Activated T-cell treated with anti-CD3 and anti-CD28 coated beads, Interleukin-2, amount 50 U/mL, for 4 hours (primary cell): ENCODE data around the gene HAPLN1. TPM values are rescaled to one million over a fixed set of nuclear protein-coding genes. Genes with fewer than 3 reads are reported as not detected.

Experiments used
- ATAC-seq, 2 donors: fragments of 200-7000 bp; cut with Tn5 transposase; one replicate each; pipeline ENCODE4 v1.10.0; 2021
- DNase-seq: peaks from one replicate; pipeline ENCODE4 v3.0.0-alpha.2; 2020
- H3K27me3 Mint-ChIP-seq: one replicate; pipeline ENCODE4 v1.8.0; 2021; ENCODE audit warnings: low read depth, mixed read lengths
- H3K36me3 Mint-ChIP-seq: one replicate; pipeline ENCODE4 v1.8.0; 2022; ENCODE audit warnings: mixed read lengths; ENCODE audit not compliant: insufficient read depth
- H3K4me1 Mint-ChIP-seq: one replicate; pipeline ENCODE4 v1.8.0; 2021; ENCODE audit warnings: low read depth, mixed read lengths
- H3K4me3 Mint-ChIP-seq: one replicate; pipeline ENCODE4 v1.8.0; 2021; ENCODE audit warnings: mild to moderate bottlenecking, moderate library complexity, mixed read lengths
- H3K9me3 Mint-ChIP-seq: one replicate; pipeline ENCODE4 v1.8.0; 2021; ENCODE audit warnings: mixed read lengths
- total RNA-seq, 3 donors: library from RNA; stranded (reverse); gene quantifications; one replicate each; pipeline ENCODE4 v1.2.1, GENCODE V29; 2021

HAPLN1 gene
- total RNA-seq, 3 donors from 2014 or later = not detected

GRCh38 chr5:83701886-83702285 lies 18.8 kb downstream of the HAPLN1 start:
- H3K36me3 Mint-ChIP-seq = no peaks in the 10 kb centered on the region
- ATAC-seq (no peak), DNase-seq (no peak)
- H3K4me1 Mint-ChIP-seq = no peaks in the 10 kb centered on the region
- H3K4me3 Mint-ChIP-seq = no peak overlapping the region
- H3K27me3 Mint-ChIP-seq = peaks cover 12% of the 10 kb centered on the region
- H3K9me3 Mint-ChIP-seq = no peaks in the 10 kb centered on the region

GRCh38 chr5:83689881-83690280 lies 30.8 kb downstream of the HAPLN1 start:
- ATAC-seq = no peak
- Mint-ChIP-seq H3K36me3 (no peaks in the 10 kb centered on the region), H3K4me1 (no peaks in the 10 kb centered on the region), H3K4me3 (no peak overlapping the region), H3K27me3 (peaks cover 5% of the 10 kb centered on the region), H3K9me3 (no peaks in the 10 kb centered on the region)
- no peak for DNase-seq

DNA sequence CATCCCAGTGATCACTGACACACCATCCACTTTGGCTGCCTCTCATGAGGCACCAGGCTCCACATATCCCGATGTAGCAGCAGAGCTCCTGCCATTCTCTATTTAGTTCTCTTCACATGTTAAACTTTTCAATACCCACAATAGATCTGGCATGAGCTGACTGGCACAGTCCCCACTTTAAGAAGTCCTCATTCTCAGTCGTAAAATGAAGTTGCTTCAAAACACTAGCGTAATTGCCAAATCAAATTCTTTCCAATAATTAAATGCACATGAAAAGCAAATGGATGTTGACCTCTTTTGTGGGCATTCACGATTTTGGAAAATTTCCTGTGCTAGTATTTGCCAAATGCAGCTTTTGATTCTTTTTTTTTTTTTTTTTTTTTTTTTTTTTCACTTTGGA lies 32.4 kb downstream of the HAPLN1 start:
- no peak for DNase-seq
- H3K4me1 Mint-ChIP-seq = no peaks in the 10 kb centered on the region
- H3K4me3 Mint-ChIP-seq = no peak overlapping the region
- no peaks in the 10 kb centered on the region for H3K36me3 Mint-ChIP-seq
- peaks cover 5% of the 10 kb centered on the region for H3K27me3 Mint-ChIP-seq
- ATAC-seq = no peak
- no peaks in the 10 kb centered on the region for H3K9me3 Mint-ChIP-seq

DNA sequence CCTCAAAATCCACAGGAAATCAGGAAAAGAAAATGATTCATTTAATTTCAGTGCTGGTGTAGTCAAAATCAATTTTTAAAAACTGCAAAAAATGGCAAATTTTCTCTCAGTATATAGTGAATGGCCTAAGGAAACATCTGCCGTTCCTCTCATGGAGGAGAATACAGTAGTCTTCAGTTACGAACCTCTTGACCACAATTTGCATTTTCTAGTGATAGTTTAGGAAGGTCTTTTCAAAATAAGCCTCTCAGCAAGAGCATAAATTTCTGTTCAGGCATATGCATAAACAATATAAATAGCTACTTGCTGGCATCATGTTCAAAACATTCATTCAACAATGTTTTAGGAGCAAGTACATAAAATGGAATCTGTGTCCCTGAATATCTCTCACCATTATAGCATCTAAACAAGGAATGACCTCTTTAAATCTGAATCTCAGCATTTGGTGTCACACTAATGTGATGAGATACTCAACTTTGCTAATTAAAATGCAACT lies 33.5 kb downstream of the HAPLN1 start:
- no peak for DNase-seq
- ATAC-seq = no peak
- Mint-ChIP-seq H3K9me3 (no peaks in the 10 kb centered on the region), H3K36me3 (no peaks in the 10 kb centered on the region), H3K27me3 (peaks cover 5% of the 10 kb centered on the region), H3K4me3 (no peak overlapping the region), H3K4me1 (no peaks in the 10 kb centered on the region)

GRCh38 chr5:83686251-83686650 lies 34.4 kb downstream of the HAPLN1 start:
- no peak for ATAC-seq
- no peak for DNase-seq
- H3K36me3 Mint-ChIP-seq = no peaks in the 10 kb centered on the region
- H3K4me3 Mint-ChIP-seq = no peak overlapping the region
- no peaks in the 10 kb centered on the region for H3K4me1 Mint-ChIP-seq
- peaks cover 3% of the 10 kb centered on the region for H3K27me3 Mint-ChIP-seq
- no peaks in the 10 kb centered on the region for H3K9me3 Mint-ChIP-seq

DNA sequence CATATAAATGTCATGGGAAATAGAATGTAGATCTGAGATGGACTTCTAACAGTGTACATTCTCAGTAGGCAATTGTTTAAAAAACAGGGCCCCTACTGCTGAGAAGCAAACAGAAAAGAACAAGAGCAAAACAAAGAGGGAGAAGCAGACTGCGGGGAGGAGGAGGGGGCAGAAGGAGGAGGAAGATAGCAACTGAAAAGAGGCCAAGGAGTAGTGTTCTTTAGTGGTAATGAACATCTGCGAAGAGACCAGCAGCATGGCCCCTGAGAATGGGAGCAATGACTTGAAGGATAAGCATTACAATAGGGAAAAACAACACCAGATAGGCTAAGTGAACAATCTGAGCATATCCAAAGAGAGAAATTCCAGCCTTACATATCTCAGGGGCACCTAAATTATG lies 36.8 kb downstream of the HAPLN1 start:
- ATAC-seq (no peak), DNase-seq (no peak)
- no peaks in the 10 kb centered on the region for H3K27me3 Mint-ChIP-seq
- H3K4me3 Mint-ChIP-seq = no peak overlapping the region
- H3K4me1 Mint-ChIP-seq = no peaks in the 10 kb centered on the region
- no peaks in the 10 kb centered on the region for H3K9me3 Mint-ChIP-seq
- H3K36me3 Mint-ChIP-seq = no peaks in the 10 kb centered on the region

GRCh38 chr5:83672646-83673045 lies 48.0 kb downstream of the HAPLN1 start:
- Mint-ChIP-seq H3K9me3 (peaks cover 3% of the 10 kb centered on the region), H3K27me3 (no peaks in the 10 kb centered on the region), H3K4me1 (no peaks in the 10 kb centered on the region)

GRCh38 chr5:83672158-83672557 lies 48.5 kb downstream of the HAPLN1 start:
- ATAC-seq = no peak
- no peaks in the 10 kb centered on the region for H3K27me3 Mint-ChIP-seq

More at GRCh38 chr5:83672646-83673045, 48.0 kb downstream of the HAPLN1 start:
- no peak overlapping the region for H3K4me3 Mint-ChIP-seq
- ATAC-seq (no peak), DNase-seq (no peak)
- H3K36me3 Mint-ChIP-seq = no peaks in the 10 kb centered on the region

DNA sequence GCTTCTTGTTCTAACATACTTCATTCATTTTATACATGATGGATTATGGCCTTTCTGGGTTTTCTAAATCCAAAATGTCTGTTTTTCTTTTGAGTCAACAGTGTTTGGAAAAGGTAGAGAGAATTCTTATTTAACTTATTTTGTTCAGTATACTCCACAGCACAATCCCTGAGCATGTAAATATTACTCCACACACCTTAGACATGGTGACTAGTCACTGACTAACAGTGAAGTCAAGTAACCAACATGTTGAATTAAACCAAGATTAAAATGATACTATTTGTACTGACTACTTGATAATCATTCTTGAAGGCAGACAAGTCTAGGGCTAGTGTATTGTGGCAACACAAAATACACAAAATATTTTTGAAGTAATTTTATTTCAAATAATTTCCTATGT lies 55.0 kb downstream of the HAPLN1 start:
- ATAC-seq (no peak), DNase-seq (no peak)
- H3K9me3 Mint-ChIP-seq = peaks cover 3% of the 10 kb centered on the region
- no peaks in the 10 kb centered on the region for H3K4me1 Mint-ChIP-seq
- H3K27me3 Mint-ChIP-seq = peaks cover 3% of the 10 kb centered on the region
- H3K4me3 Mint-ChIP-seq = no peak overlapping the region
- H3K36me3 Mint-ChIP-seq = no peaks in the 10 kb centered on the region

More at GRCh38 chr5:83672158-83672557, 48.5 kb downstream of the HAPLN1 start:
- Mint-ChIP-seq H3K4me1 (no peaks in the 10 kb centered on the region), H3K36me3 (no peaks in the 10 kb centered on the region), H3K9me3 (peaks cover 3% of the 10 kb centered on the region), H3K4me3 (no peak overlapping the region)
- no peak for DNase-seq

DNA sequence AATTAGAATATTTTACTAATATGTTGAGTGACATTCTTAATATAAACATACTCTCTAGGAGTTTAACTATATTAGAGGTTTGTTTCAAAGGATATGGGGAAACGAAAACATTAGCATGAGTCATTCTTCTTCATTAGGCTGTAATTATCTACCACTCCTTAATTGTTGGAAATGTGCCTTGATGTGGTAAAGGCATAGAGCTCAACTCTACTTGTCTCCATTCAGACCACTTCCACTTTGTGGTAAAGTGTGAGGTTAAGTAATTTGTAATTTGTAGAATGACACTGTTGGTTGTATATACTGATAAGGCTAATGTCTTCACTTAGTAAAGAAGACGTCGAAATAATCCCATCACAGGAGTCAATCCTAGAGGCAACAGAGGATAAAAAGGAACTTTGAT lies 58.1 kb downstream of the HAPLN1 start:
- H3K36me3 Mint-ChIP-seq = no peaks in the 10 kb centered on the region
- H3K4me1 Mint-ChIP-seq = no peaks in the 10 kb centered on the region
- DNase-seq (no peak), ATAC-seq (no peak)
- H3K27me3 Mint-ChIP-seq = peaks cover 3% of the 10 kb centered on the region
- H3K9me3 Mint-ChIP-seq = no peaks in the 10 kb centered on the region
- H3K4me3 Mint-ChIP-seq = no peak overlapping the region

DNA sequence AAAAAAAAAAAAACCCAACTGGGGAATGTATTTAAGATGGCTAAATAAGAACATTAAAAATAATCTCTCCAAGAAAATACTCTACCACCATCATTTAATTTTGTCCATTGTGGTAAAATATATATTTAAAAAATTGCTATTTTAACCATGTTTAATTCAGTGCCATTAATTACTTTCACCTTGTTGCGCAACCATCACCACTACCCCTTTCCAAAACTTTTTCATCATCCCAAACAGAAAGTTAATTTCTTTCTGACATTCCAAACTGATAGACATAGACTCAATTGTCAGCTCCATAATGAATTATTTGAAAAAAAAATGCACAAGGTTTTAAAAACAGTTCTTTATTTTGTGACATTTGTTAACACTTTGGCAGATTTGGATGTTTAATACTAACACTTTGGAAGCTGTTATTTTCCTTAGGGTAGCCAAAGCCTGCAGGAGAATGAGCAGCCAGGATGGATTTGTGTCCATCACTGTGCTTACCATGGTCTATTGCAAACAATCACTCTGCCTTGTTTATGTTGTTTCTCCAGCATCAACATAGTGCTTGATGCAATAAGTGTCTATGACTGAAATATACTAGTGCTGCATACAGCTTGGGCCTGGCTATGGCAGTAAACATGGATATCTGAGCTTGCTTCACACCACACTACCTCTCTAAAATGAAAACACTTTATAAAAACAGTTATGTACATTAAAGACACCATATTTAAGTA lies 62.7 kb downstream of the HAPLN1 start:
- H3K4me3 Mint-ChIP-seq = no peak overlapping the region
- H3K4me1 Mint-ChIP-seq = no peaks in the 10 kb centered on the region
- H3K36me3 Mint-ChIP-seq = no peaks in the 10 kb centered on the region
- no peaks in the 10 kb centered on the region for H3K27me3 Mint-ChIP-seq
- H3K9me3 Mint-ChIP-seq = no peaks in the 10 kb centered on the region
- no peak for ATAC-seq
- DNase-seq = no peak

- Mint-ChIP-seq H3K4me3 (no peak overlapping the region), H3K27me3 (no peaks in the 10 kb centered on the region), H3K4me1 (no peaks in the 10 kb centered on the region), H3K9me3 (no peaks in the 10 kb centered on the region), H3K36me3 (no peaks in the 10 kb centered on the region)
- DNase-seq (no peak), ATAC-seq (no peak)
These were observed 66.1 kb downstream of the HAPLN1 start for GRCh38 chr5:83654427-83654994.

GRCh38 chr5:83653669-83654068 lies 67.0 kb downstream of the HAPLN1 start:
- DNase-seq (no peak), ATAC-seq (no peak)
- Mint-ChIP-seq H3K36me3 (no peaks in the 10 kb centered on the region), H3K4me3 (no peak overlapping the region), H3K9me3 (no peaks in the 10 kb centered on the region), H3K27me3 (no peaks in the 10 kb centered on the region), H3K4me1 (no peaks in the 10 kb centered on the region)

DNA sequence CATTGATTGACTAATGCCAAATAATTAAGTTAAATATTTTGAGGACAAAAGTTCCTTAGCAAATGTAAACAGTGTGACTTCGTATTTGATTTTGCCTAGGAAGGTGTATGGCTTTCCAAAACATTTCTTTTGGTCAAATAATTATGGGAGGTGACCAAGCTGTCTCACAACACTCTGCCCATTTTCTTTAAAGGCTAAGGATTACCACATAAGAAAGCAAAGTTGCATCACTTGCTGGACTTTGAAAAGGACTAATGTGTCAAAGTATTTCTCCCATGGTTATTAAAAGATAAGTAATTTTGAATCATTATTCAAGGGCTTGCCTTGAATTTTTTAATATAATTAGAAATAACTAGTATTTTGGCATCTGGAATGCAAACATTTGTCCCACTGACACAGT lies 74.7 kb downstream of the HAPLN1 start:
- no peaks in the 10 kb centered on the region for H3K4me1 Mint-ChIP-seq
- H3K36me3 Mint-ChIP-seq = no peaks in the 10 kb centered on the region
- no peaks in the 10 kb centered on the region for H3K9me3 Mint-ChIP-seq
- H3K27me3 Mint-ChIP-seq = no peaks in the 10 kb centered on the region
- DNase-seq (no peak), ATAC-seq (no peak)
- no peak overlapping the region for H3K4me3 Mint-ChIP-seq

GRCh38 chr5:83644301-83644700 lies 76.4 kb downstream of the HAPLN1 start:
- DNase-seq (no peak), ATAC-seq (no peak)
- Mint-ChIP-seq H3K4me3 (no peak overlapping the region), H3K9me3 (no peaks in the 10 kb centered on the region), H3K4me1 (no peaks in the 10 kb centered on the region), H3K36me3 (no peaks in the 10 kb centered on the region), H3K27me3 (no peaks in the 10 kb centered on the region)
